Muscle layer of colon (tissue), 2 donors: Measurements from ENCODE around the gene KLF13.

Source experiments
- H3K27ac ChIP-seq: one replicate; pipeline ENCODE4 v1.7.0; 2013; ENCODE audit warnings: low read depth, mild to moderate bottlenecking, low read length, moderate library complexity
- H3K27me3 ChIP-seq, 2 donors: one replicate each; pipeline ENCODE4 v1.7.0; 2013; ENCODE audit warnings: low read length in 2 of 2, mild to moderate bottlenecking in 2 of 2; ENCODE audit not compliant: insufficient read depth in 2 of 2, control insufficient read depth in 1 of 2
- H3K36me3 ChIP-seq: one replicate; pipeline ENCODE4 v1.7.0; 2013; ENCODE audit warnings: mild to moderate bottlenecking, low read length; ENCODE audit not compliant: insufficient read depth
- H3K4me1 ChIP-seq: one replicate; pipeline ENCODE4 v1.7.0; 2013; ENCODE audit warnings: mild to moderate bottlenecking, low read length; ENCODE audit not compliant: insufficient read depth
- H3K4me3 ChIP-seq, 2 donors: one replicate each; pipeline ENCODE4 v1.7.0; 2013; ENCODE audit warnings: low read length in 2 of 2, low read depth in 1 of 2, mild to moderate bottlenecking in 1 of 2, moderate library complexity in 1 of 2
- H3K9ac ChIP-seq: one replicate; pipeline ENCODE4 v1.7.0; 2013; ENCODE audit warnings: low read length
- H3K9me3 ChIP-seq: one replicate; pipeline ENCODE4 v1.7.0; 2013; ENCODE audit warnings: mild to moderate bottlenecking, low read length
- donor health status: abdominal sarcoma.
- donor health status: Adenocarcinoma of cecum.

The KLF13 gene

DNA sequence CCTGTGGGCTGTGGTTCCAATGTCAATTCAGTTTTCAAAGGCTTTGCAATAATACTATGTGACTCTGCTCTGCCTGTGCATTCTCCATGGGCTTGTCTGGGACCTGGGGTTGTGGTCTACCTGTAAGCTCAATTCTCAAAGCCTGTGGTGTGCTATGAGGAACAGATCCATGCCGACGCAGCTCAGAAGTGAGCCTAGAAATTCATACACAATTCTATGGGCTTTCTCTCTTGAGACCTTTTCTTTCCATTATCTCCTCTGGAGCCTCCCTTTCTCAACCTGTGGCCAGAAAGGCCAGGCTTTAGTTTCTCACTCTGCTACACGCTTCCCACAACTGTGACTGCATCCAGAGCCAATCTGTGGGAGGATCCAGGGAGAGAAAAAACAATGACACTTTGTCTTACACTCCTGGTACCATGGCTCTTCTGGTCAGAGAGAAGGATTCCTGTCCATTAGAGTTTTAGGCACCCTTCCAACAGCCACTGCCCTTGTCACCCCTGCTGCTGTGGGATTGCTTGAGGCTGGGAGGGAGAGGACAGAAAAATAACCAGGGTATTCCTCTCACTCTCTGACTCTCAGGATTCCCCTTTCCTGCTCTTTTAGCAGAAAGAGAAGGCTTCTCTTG, 34.1 kb upstream of the KLF13 start:
- Histone ChIP-seq H3K36me3 (no peaks in the 10 kb centered on the region), H3K4me3 (no peak overlapping the region), H3K4me1 (no peaks in the 10 kb centered on the region), H3K27me3 (no peaks in the 10 kb centered on the region), H3K27ac (no peak overlapping the region), H3K9ac (no peak overlapping the region), H3K9me3 (no peaks in the 10 kb centered on the region)

DNA sequence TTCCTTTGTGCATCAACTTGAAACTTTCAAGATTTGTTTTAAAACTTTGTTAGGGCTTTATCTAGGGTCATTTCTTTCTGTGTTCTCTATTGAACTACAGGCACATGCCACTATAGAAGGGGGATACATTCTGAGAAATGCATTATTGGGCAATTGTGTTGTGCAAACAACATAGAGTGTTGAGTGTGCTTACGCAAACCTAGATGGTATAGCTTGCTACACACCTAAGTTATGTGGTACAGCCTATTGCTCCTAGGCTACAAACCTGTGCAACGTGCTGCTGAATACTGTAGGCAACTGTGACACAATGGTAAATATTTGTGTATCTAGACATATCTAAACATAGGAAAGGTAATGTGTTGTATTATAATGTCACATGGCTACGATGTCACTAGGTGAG, 33.0 kb upstream of the KLF13 start:
- Histone ChIP-seq H3K27me3 (no peaks in the 10 kb centered on the region), H3K27ac (no peak overlapping the region), H3K4me3 (no peak overlapping the region), H3K9ac (no peak overlapping the region), H3K36me3 (no peaks in the 10 kb centered on the region), H3K4me1 (no peaks in the 10 kb centered on the region), H3K9me3 (no peaks in the 10 kb centered on the region)

DNA sequence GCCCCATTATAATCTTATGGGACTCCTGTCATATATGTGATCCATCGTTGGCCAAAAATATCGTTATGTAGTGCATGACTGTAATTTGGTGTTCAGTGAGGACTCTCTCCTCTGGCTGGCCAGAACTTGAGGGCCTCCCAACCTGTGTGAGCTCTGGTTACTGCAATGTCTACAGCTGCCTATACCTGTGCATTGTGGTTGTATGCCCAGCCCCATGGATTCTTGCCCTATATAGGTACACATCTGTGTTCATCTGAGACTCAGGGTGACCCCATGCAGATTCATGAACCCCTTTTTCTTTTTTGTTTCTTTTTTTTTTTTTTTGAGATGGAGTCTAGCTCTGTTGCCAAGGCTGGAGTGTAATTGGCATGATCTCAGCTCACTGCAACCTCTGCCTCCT, 32.6 kb upstream of the KLF13 start:
- Histone ChIP-seq H3K4me3 (no peak overlapping the region), H3K27ac (no peak overlapping the region), H3K27me3 (no peaks in the 10 kb centered on the region), H3K9ac (no peak overlapping the region), H3K4me1 (no peaks in the 10 kb centered on the region), H3K36me3 (no peaks in the 10 kb centered on the region), H3K9me3 (no peaks in the 10 kb centered on the region)

DNA sequence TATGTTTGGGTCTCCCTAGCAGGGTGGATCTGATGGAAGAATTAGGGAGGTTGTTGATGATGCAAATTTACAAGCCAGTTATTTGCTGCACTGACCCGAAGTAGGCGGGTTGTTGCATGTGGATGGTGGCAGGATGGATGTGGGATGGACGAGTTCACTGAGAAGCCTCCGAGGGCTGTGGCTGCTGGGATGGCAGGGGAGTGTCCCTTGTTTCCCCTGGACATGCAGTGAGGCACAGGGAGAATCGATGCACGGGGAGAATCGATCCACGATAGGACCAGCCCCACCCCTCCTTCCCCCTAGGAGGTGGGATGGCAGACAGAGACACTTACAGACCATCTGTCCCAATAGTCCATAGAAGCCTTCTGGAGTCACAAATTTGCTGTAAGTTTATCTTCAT, 31.0 kb upstream of the KLF13 start:
- Histone ChIP-seq H3K9ac (no peak overlapping the region), H3K27ac (no peak overlapping the region), H3K27me3 (no peaks in the 10 kb centered on the region), H3K4me3 (no peak overlapping the region), H3K4me1 (no peaks in the 10 kb centered on the region), H3K9me3 (no peaks in the 10 kb centered on the region), H3K36me3 (no peaks in the 10 kb centered on the region)

DNA sequence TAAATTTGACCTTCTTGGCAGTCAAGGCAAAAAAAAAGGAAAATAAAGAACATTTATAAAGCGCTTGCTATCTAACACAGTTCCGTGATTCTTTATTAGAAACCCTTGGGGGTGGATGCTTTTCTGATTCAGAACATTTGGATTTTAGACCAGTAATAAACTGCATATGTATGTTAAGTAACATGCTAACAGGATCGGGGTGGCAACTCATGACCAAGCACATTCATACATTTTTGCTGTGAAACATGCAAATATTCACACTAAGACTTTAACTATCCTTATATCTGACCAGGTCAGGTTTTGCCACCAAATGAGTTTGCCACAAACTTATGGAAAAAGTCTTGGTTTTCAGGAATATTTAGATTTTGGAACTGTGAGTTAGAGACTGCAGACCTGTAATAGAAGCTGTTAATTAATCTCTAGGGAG, 30.4 kb upstream of the KLF13 start:
- Histone ChIP-seq H3K4me1 (no peaks in the 10 kb centered on the region), H3K27ac (no peak overlapping the region), H3K9me3 (no peaks in the 10 kb centered on the region), H3K36me3 (no peaks in the 10 kb centered on the region), H3K9ac (no peak overlapping the region), H3K27me3 (no peaks in the 10 kb centered on the region), H3K4me3 (no peak overlapping the region)

DNA sequence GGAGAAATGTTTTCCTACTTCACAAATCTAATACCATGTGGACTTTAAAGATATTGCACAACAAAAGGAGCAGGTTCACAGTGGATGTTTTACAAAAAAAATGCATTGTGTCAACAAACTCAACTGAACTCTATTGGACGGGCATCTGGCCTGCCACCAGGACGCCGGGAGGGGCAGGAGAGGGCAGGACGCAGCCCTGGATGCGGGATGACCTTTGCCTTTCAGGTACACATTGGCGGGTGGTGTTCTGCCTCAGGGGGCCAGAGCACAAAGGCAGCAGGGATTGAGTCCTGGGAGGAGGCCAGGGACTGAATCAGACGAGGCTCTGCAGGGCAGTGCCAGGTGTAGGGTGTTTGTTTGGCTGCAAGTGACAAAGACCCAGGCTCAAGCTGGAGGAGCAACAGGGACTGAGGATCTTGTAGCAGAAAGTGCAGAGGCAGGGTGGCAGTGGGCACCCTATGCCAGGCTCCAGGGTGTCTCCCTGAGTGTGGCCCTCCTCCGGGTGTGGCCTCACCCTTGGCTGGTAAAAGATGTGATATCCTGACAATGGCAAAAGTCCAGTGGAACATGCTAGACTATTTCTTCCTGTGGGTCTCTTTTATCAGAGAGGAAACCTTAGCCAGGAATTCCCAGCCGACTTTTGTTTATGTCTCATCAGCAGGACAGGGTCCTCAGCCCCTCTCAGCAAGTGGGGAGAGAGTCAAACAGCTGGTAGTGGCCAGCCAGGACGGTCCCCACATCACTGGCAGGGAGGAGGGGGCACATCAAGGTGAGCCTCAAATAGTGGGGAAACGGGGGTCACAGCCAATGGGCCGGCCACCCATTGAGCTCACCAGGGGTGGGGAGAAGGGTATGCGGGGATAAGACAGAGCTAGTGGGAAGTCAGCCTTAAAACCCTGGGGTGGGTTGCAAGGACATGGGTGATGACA, 29.7 kb upstream of the KLF13 start:
- no peak overlapping the region for H3K4me3 ChIP-seq
- H3K27ac ChIP-seq: no peak overlapping the region
- H3K9me3 ChIP-seq: no peaks in the 10 kb centered on the region
- H3K4me1 ChIP-seq: no peaks in the 10 kb centered on the region
- no peaks in the 10 kb centered on the region for H3K36me3 ChIP-seq
- H3K27me3 ChIP-seq: no peaks in the 10 kb centered on the region
- no peak overlapping the region for H3K9ac ChIP-seq

DNA sequence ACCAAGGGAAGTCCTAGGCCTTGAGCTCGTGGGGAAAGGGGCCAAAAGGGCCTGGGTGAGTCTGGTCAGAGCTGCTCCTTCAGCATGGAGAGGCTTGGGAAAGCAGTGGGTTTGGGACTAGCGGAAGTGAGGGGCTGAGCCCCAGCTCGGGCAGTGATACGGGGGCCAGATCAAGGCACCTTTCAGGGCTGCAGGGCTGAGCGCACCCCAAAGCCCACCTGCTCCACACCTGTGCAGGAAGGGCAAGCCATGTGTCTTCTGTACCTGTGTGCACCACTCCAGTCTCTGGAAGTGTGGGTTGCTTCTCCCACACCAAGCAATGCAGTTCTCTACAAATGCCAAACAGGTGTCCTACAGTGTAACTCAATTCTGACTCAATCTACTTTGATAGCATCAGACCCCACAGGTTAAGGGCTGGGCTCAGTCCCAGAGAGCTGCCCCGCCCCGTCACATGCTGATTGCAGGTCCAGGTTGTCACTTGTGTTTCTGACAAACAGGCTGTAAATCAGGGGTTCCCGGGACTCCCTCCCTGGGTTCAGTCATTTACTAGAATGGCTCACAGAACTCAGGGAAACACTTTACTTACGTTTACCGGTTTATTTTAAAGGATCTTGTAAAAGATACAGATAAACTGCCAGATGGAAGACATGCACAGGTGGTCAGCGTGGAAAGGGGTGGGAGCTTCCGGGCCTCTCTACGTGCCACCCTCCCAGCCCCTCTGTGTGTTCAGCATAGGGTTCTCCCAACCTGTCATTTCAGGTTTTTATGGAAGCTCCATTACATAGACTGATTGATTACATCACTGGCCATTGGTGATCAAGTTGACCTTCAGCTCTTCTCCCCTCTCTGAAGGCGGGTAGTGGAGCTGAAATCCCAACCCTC, 28.8 kb upstream of the KLF13 start:
- no peaks in the 10 kb centered on the region for H3K36me3 ChIP-seq
- H3K9me3 ChIP-seq: no peaks in the 10 kb centered on the region
- no peak overlapping the region for H3K4me3 ChIP-seq
- no peaks in the 10 kb centered on the region for H3K4me1 ChIP-seq
- no peak overlapping the region for H3K9ac ChIP-seq
- H3K27ac ChIP-seq: no peak overlapping the region
- no peaks in the 10 kb centered on the region for H3K27me3 ChIP-seq

DNA sequence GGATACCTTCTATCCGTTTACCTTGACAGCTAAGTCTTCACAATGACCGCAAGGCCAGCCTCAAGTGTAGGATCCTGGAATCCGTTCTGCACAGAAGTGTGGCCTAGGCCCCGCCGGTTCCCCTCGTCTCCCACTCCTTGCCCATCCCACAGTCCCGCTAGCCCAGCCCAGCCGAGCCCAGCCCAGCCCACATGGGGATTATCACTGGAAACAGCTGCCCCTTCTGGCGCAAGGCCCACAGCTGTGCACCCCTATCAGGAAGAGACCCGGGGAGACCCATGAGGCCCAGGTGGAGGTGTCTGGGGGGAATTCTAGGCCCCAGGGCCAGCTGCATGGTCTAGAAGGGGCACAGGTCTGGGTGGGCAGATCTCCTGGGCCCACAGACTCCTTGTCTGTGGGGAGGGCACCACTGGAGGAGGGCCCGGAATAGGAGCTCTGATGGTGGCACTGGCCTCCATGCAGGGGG, 27.9 kb upstream of the KLF13 start:
- H3K27me3 ChIP-seq: no peaks in the 10 kb centered on the region
- no peak overlapping the region for H3K4me3 ChIP-seq
- H3K9ac ChIP-seq: no peak overlapping the region
- no peak overlapping the region for H3K27ac ChIP-seq
- no peaks in the 10 kb centered on the region for H3K4me1 ChIP-seq
- no peaks in the 10 kb centered on the region for H3K9me3 ChIP-seq
- H3K36me3 ChIP-seq: no peaks in the 10 kb centered on the region

DNA sequence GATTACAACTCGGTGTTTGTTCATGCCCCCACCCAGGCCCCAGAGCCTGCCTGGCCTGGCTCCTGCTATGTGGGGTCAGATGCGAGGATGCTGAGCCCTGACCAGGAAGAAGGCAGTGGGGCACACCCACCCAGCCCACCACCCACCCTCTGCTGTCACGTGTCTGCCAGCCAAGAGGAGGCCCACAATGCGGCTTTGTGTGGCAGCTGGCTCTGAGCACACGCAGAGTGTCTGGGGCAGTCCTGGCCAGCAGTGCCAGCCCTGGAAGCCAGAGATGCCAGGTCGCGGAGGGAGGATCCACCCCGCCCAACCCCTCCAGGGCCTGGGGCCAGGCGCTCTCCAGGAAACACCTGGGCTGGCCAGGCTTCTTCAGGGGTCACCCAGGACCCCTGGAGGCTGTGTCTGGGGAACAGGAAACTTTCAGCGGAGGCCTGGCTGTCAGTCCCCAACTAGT, 26.4 kb upstream of the KLF13 start:
- no peak overlapping the region for H3K27ac ChIP-seq
- no peak overlapping the region for H3K9ac ChIP-seq

DNA sequence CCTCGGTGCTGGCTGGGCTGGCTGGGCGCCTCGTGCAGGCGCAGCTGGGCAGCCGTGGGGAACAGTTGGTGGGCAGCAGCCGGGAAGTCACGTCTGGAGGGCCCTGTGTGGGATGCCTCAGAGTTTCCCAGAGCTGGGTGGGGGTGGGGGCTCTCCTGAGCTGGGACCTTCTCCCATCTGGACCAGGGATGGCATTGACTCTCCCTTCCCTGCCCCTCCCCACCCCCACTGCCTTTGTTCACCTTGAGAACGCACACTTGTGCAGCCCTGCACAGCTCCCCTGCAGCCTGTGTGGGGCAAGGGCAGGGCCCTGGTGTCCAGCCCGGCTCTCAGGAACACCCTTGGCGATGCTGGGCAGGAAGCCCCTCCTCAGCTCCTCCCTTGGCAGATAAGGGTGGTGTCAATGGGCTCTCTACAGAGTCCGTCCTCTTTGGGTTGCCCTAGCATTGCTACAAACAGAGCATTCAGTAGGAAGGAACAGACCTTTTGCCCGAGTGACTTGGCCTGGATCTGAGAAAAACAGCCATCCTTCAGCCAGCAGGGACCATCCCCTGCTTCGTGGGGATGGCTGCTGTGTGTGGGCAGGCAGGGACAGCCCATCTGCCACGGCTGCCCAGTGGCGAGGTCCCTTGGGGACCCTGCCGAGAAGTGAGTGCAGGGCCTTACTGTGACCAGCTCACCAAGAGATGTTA, 25.5 kb upstream of the KLF13 start:
- H3K27me3 ChIP-seq: no peaks in the 10 kb centered on the region
- H3K4me3 ChIP-seq: no peak overlapping the region
- no peak overlapping the region for H3K27ac ChIP-seq
- H3K36me3 ChIP-seq: no peaks in the 10 kb centered on the region
- H3K9me3 ChIP-seq: no peaks in the 10 kb centered on the region
- no peak overlapping the region for H3K9ac ChIP-seq
- no peaks in the 10 kb centered on the region for H3K4me1 ChIP-seq

More for the DNA sequence above, 26.4 kb upstream of the KLF13 start:
- Histone ChIP-seq H3K9me3 (no peaks in the 10 kb centered on the region), H3K4me3 (no peak overlapping the region), H3K36me3 (no peaks in the 10 kb centered on the region), H3K4me1 (no peaks in the 10 kb centered on the region), H3K27me3 (no peaks in the 10 kb centered on the region)

DNA sequence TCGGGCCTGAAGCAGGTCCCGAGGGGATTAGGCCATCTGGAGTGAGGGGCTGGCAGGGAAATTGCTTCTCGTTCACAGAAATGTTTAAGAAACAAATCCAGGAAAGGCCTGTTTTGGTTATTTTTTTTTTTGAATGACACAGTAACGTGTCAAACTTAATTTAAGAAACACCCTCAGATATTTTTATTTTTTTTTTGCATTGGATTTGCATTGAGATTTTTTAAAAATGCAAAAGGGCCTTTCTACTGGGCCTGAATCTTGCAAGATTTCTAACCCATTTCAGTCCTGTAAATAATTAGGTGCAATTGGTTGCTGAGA, 25.0 kb upstream of the KLF13 start:
- H3K4me1 ChIP-seq: no peaks in the 10 kb centered on the region
- H3K9me3 ChIP-seq: no peaks in the 10 kb centered on the region
- no peak overlapping the region for H3K9ac ChIP-seq
- no peak overlapping the region for H3K4me3 ChIP-seq
- H3K27me3 ChIP-seq: no peaks in the 10 kb centered on the region
- no peak overlapping the region for H3K27ac ChIP-seq
- H3K36me3 ChIP-seq: no peaks in the 10 kb centered on the region
